ENCODE results near the gene FLNA.

The FLNA gene

DNA sequence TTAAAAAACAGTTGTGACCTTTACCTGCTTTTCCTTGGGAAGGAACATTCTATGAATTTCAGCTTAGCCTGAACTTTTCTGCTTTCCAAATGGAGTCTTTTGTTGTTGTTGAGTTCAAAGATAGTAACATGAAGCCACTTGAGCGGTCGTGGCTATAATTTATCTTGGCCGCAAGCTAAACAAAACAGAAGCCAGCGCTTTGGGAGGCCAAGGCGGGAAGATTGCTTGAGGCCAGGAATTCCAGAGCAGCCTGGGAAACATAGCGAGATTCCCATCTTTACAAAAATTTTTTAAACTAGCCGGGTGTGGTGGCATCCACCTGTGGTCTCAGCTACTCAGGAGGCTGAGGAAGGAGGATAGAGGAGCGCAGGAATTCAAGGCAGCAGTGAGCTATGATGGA lies 48.9 kb downstream of the FLNA start:
- Histone ChIP-seq H2AK5ac (ENCODE audit: low read length) (no peak overlapping the region), H3K18ac (ENCODE audit: low read length) (no peak overlapping the region), H3K27ac (ENCODE audit: low read depth, low read length) (no peak overlapping the region), H3K27me3 (ENCODE audit: insufficient read depth, low read length, poor library complexity) (no peaks in the 10 kb centered on the region), H4K8ac (ENCODE audit: low read depth, low read length) (no peak overlapping the region), H3K9ac (ENCODE audit: low read length) (no peak overlapping the region), H3K56ac (ENCODE audit: low read length) (no peak overlapping the region), H2BK15ac (replicated peaks; ENCODE audit: low read depth) (no peak overlapping the region), H3K36me3 (ENCODE audit: control insufficient read depth, insufficient read depth, low read length) (no peaks in the 10 kb centered on the region), H3K23ac (ENCODE audit: low read length) (no peak overlapping the region), H3K4me3 (ENCODE audit: low read length) (no peak overlapping the region), H2BK120ac (ENCODE audit: low read depth, low read length) (no peak overlapping the region), H3K4ac (ENCODE audit: low read depth, low read length) (no peak overlapping the region), H2BK5ac (ENCODE audit: low read length) (no peak overlapping the region), H3K79me1 (ENCODE audit: low read length) (no peaks in the 10 kb centered on the region), H3K4me2 (ENCODE audit: low read length) (no peak overlapping the region), H4K5ac (ENCODE audit: low read length) (no peak overlapping the region), H3K79me2 (ENCODE audit: control insufficient read depth, insufficient read depth, low read length) (no peaks in the 10 kb centered on the region), H3K4me1 (ENCODE audit: control insufficient read depth, low read depth, low read length) (no peaks in the 10 kb centered on the region)
- no peak for DNase-seq
- WGBS (ENCODE audit: extremely low coverage, insufficient coverage, low lambda C conversion rate), result no CpG with 5 or more reads among the region's 8 CpGs

DNA sequence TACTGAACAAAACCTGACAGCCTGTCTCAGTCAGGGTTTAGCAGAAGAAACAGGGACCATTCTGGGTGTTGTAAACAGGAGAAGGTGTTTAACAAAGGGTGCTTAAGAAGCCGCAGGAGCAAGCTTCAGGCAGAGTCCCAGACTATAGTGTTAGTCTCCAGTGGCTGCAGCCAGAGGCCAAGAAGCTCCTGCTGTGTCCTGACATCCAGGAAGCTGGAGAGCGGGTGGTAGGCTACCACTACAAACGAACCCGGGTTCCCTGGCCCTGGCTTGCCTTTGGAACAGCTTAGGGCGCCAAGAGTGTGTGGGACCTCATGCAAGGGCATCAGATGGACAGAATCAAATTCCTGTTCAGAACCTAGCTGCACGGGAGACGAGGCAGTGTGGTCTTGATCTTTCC lies 50.9 kb downstream of the FLNA start:
- Histone ChIP-seq H3K4ac (ENCODE audit: low read depth, low read length) (no peak overlapping the region), H2BK5ac (ENCODE audit: low read length) (no peak overlapping the region), H3K79me1 (ENCODE audit: low read length) (no peaks in the 10 kb centered on the region), H3K79me2 (ENCODE audit: control insufficient read depth, insufficient read depth, low read length) (no peaks in the 10 kb centered on the region), H3K23ac (ENCODE audit: low read length) (no peak overlapping the region), H3K27ac (ENCODE audit: low read depth, low read length) (no peak overlapping the region), H3K27me3 (ENCODE audit: insufficient read depth, low read length, poor library complexity) (no peaks in the 10 kb centered on the region), H3K18ac (ENCODE audit: low read length) (no peak overlapping the region), H4K8ac (ENCODE audit: low read depth, low read length) (no peak overlapping the region), H4K5ac (ENCODE audit: low read length) (no peak overlapping the region), H3K9ac (ENCODE audit: low read length) (no peak overlapping the region), H2AK5ac (ENCODE audit: low read length) (no peak overlapping the region), H3K4me2 (ENCODE audit: low read length) (no peak overlapping the region), H3K4me1 (ENCODE audit: control insufficient read depth, low read depth, low read length) (no peaks in the 10 kb centered on the region), H2BK15ac (replicated peaks; ENCODE audit: low read depth) (no peak overlapping the region), H2BK120ac (ENCODE audit: low read depth, low read length) (no peak overlapping the region), H3K56ac (ENCODE audit: low read length) (no peak overlapping the region), H3K4me3 (ENCODE audit: low read length) (no peak overlapping the region), H3K36me3 (ENCODE audit: control insufficient read depth, insufficient read depth, low read length) (no peaks in the 10 kb centered on the region)
- DNase-seq, result no peak
- no CpG with 5 or more reads among the region's 7 CpGs for WGBS (ENCODE audit: extremely low coverage, insufficient coverage, low lambda C conversion rate)

DNA sequence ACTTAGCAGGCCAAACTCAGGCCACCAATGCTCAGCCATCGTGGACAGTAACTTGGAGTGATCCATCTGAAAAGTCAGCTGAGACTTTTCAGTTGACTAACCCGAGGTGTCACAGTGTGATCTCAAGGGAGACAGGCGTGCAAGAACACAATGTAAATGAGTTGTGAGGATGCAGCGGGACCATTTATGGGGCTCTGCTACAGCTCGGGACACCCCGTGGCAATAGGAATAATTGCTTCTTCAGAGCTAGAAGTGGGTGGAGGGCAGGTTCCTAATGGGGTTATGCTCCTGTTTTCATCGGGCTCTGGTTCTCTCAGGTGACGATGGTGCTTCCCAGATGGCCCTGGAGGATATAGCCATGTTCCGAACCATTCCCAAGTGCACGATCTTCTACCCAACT lies 51.5 kb downstream of the FLNA start:
- no peak overlapping the region for H3K27ac ChIP-seq (ENCODE audit: low read depth, low read length)
- H3K79me1 ChIP-seq (ENCODE audit: low read length), result no peaks in the 10 kb centered on the region
- H2BK120ac ChIP-seq (ENCODE audit: low read depth, low read length), result no peak overlapping the region
- DNase-seq, result no peak
- H2AK5ac ChIP-seq (ENCODE audit: low read length), result no peak overlapping the region
- H3K36me3 ChIP-seq (ENCODE audit: control insufficient read depth, insufficient read depth, low read length), result no peaks in the 10 kb centered on the region
- H2BK15ac ChIP-seq (replicated peaks; ENCODE audit: low read depth), result no peak overlapping the region
- no peaks in the 10 kb centered on the region for H3K4me1 ChIP-seq (ENCODE audit: control insufficient read depth, low read depth, low read length)
- H3K23ac ChIP-seq (ENCODE audit: low read length), result no peak overlapping the region
- no peak overlapping the region for H3K18ac ChIP-seq (ENCODE audit: low read length)
- no peak overlapping the region for H4K8ac ChIP-seq (ENCODE audit: low read depth, low read length)
- WGBS (ENCODE audit: extremely low coverage, insufficient coverage, low lambda C conversion rate), result no CpG with 5 or more reads among the region's 10 CpGs
- H4K5ac ChIP-seq (ENCODE audit: low read length), result no peak overlapping the region
- H3K4ac ChIP-seq (ENCODE audit: low read depth, low read length), result no peak overlapping the region
- no peak overlapping the region for H3K56ac ChIP-seq (ENCODE audit: low read length)
- no peak overlapping the region for H2BK5ac ChIP-seq (ENCODE audit: low read length)
- no peaks in the 10 kb centered on the region for H3K27me3 ChIP-seq (ENCODE audit: insufficient read depth, low read length, poor library complexity)
- H3K79me2 ChIP-seq (ENCODE audit: control insufficient read depth, insufficient read depth, low read length), result no peaks in the 10 kb centered on the region
- no peak overlapping the region for H3K4me2 ChIP-seq (ENCODE audit: low read length)
- no peak overlapping the region for H3K9ac ChIP-seq (ENCODE audit: low read length)
- no peak overlapping the region for H3K4me3 ChIP-seq (ENCODE audit: low read length)

DNA sequence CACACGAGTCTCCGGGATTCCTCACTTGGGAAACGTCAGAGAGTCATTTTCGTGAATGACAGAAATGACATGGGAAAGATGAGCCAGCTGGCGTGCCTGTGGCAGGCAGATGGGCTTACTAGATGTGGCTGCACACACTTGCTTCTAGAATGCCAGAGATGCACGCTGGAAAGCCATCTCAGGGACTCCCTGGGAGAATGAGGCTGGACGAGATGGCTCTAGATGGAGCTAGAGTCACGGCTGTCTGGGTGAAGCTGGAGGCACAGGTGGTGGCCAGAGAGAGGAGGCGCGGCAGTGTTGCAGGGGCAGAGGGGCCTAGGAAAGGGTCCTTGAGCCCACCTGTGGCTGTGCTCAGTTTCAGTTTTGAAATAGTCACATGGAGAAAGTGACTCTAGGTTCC lies 52.8 kb downstream of the FLNA start:
- Histone ChIP-seq H3K4ac (ENCODE audit: low read depth, low read length) (no peak overlapping the region), H2BK120ac (ENCODE audit: low read depth, low read length) (no peak overlapping the region), H3K27me3 (ENCODE audit: insufficient read depth, low read length, poor library complexity) (no peaks in the 10 kb centered on the region), H3K27ac (ENCODE audit: low read depth, low read length) (no peak overlapping the region), H3K79me2 (ENCODE audit: control insufficient read depth, insufficient read depth, low read length) (no peaks in the 10 kb centered on the region), H4K8ac (ENCODE audit: low read depth, low read length) (no peak overlapping the region), H3K18ac (ENCODE audit: low read length) (no peak overlapping the region), H3K4me1 (ENCODE audit: control insufficient read depth, low read depth, low read length) (no peaks in the 10 kb centered on the region), H2AK5ac (ENCODE audit: low read length) (no peak overlapping the region), H3K36me3 (ENCODE audit: control insufficient read depth, insufficient read depth, low read length) (no peaks in the 10 kb centered on the region), H2BK5ac (ENCODE audit: low read length) (no peak overlapping the region), H3K79me1 (ENCODE audit: low read length) (no peaks in the 10 kb centered on the region), H3K56ac (ENCODE audit: low read length) (no peak overlapping the region), H2BK15ac (replicated peaks; ENCODE audit: low read depth) (no peak overlapping the region), H3K23ac (ENCODE audit: low read length) (no peak overlapping the region), H3K4me3 (ENCODE audit: low read length) (no peak overlapping the region), H3K9ac (ENCODE audit: low read length) (no peak overlapping the region), H4K5ac (ENCODE audit: low read length) (no peak overlapping the region), H3K4me2 (ENCODE audit: low read length) (no peak overlapping the region)
- WGBS (ENCODE audit: extremely low coverage, insufficient coverage, low lambda C conversion rate), result no CpG with 5 or more reads among the region's 10 CpGs
- DNase-seq, result no peak

DNA sequence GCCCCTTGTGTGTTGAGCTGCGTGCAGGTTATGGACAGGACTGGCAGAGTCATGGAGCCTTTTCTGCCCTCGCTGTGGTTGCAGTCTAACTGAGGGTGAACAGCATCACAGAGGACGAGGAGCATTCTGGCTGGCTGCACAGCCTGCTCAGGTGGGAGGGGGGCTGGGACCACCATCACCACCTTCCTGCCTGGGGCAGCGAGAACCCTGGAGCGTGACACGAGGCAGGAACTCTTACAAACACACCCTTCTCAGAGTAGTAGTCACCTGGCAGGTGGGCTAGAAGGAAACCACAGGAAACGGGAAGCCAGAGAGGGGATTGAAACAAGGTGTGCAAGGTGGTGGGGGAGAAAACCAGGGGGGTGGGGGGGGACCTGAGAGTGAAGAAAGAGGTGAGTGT lies 53.3 kb downstream of the FLNA start:
- Histone ChIP-seq H2AK5ac (ENCODE audit: low read length) (no peak overlapping the region), H3K56ac (ENCODE audit: low read length) (no peak overlapping the region), H3K4me2 (ENCODE audit: low read length) (no peak overlapping the region), H3K79me1 (ENCODE audit: low read length) (no peaks in the 10 kb centered on the region), H3K36me3 (ENCODE audit: control insufficient read depth, insufficient read depth, low read length) (no peaks in the 10 kb centered on the region), H4K5ac (ENCODE audit: low read length) (no peak overlapping the region), H3K9ac (ENCODE audit: low read length) (no peak overlapping the region), H2BK120ac (ENCODE audit: low read depth, low read length) (no peak overlapping the region), H3K18ac (ENCODE audit: low read length) (no peak overlapping the region), H3K23ac (ENCODE audit: low read length) (no peak overlapping the region), H3K4me1 (ENCODE audit: control insufficient read depth, low read depth, low read length) (no peaks in the 10 kb centered on the region), H3K27me3 (ENCODE audit: insufficient read depth, low read length, poor library complexity) (no peaks in the 10 kb centered on the region), H2BK5ac (ENCODE audit: low read length) (no peak overlapping the region), H3K79me2 (ENCODE audit: control insufficient read depth, insufficient read depth, low read length) (no peaks in the 10 kb centered on the region), H3K4ac (ENCODE audit: low read depth, low read length) (no peak overlapping the region), H3K27ac (ENCODE audit: low read depth, low read length) (no peak overlapping the region), H4K8ac (ENCODE audit: low read depth, low read length) (no peak overlapping the region), H2BK15ac (replicated peaks; ENCODE audit: low read depth) (no peak overlapping the region), H3K4me3 (ENCODE audit: low read length) (no peak overlapping the region)
- WGBS (ENCODE audit: extremely low coverage, insufficient coverage, low lambda C conversion rate), result no CpG with 5 or more reads among the region's 7 CpGs
- no peak for DNase-seq

DNA sequence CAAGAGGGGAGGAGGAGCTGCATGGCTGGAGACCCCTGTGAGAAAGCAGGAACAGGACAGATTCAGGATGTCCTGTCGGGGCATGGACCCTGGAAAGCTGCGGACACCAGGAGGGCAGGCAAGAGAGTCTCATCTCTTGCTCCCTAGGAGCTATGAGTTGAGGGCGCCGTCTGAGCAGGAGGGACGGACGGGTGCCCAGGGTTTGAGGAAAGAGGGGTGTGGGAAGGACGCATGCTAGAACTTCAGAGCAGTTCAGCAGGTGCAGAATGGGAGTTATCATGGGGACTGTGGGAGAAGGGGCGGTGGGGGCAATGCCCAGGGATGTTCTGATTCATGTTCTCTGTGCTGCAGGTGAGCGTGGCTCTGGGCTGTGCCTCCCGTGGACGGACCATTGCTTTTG lies 54.0 kb downstream of the FLNA start:
- H3K27me3 ChIP-seq (ENCODE audit: insufficient read depth, low read length, poor library complexity), result no peaks in the 10 kb centered on the region
- WGBS (ENCODE audit: extremely low coverage, insufficient coverage, low lambda C conversion rate), result no CpG with 5 or more reads among the region's 11 CpGs

More for the DNA sequence above, 54.0 kb downstream of the FLNA start:
- Histone ChIP-seq H3K79me2 (ENCODE audit: control insufficient read depth, insufficient read depth, low read length) (no peaks in the 10 kb centered on the region), H3K18ac (ENCODE audit: low read length) (no peak overlapping the region), H4K5ac (ENCODE audit: low read length) (no peak overlapping the region), H2BK120ac (ENCODE audit: low read depth, low read length) (no peak overlapping the region), H3K9ac (ENCODE audit: low read length) (no peak overlapping the region), H2AK5ac (ENCODE audit: low read length) (no peak overlapping the region), H3K4ac (ENCODE audit: low read depth, low read length) (no peak overlapping the region), H3K79me1 (ENCODE audit: low read length) (no peaks in the 10 kb centered on the region), H2BK5ac (ENCODE audit: low read length) (no peak overlapping the region), H3K23ac (ENCODE audit: low read length) (no peak overlapping the region), H3K36me3 (ENCODE audit: control insufficient read depth, insufficient read depth, low read length) (no peaks in the 10 kb centered on the region), H3K27ac (ENCODE audit: low read depth, low read length) (no peak overlapping the region), H4K8ac (ENCODE audit: low read depth, low read length) (no peak overlapping the region), H3K4me2 (ENCODE audit: low read length) (no peak overlapping the region), H2BK15ac (replicated peaks; ENCODE audit: low read depth) (no peak overlapping the region), H3K4me3 (ENCODE audit: low read length) (no peak overlapping the region), H3K4me1 (ENCODE audit: control insufficient read depth, low read depth, low read length) (no peaks in the 10 kb centered on the region), H3K56ac (ENCODE audit: low read length) (no peak overlapping the region)
- no peak for DNase-seq

All from mesendoderm (in vitro differentiated cells).